Gastroesophageal sphincter (tissue), 3 donors: ENCODE measurements around the gene KREMEN1.

Experiments used
- CTCF ChIP-seq, 4 experiments: fragments of 200-600 bp in 2 of 4; fragments of 450-650 bp in 2 of 4; sonication (generic) in 1 of 4; IDR thresholded peaks; one replicate each; pipeline ENCODE4 v1.5.1; 2017 to 2019; ENCODE audit warnings: antibody characterized with exemption in 4 of 4, mild to moderate bottlenecking in 2 of 4, moderate library complexity in 2 of 4
- EP300 ChIP-seq: sonication (generic); formaldehyde crosslinking; IDR thresholded peaks from one replicate; pipeline ENCODE4 v1.6.1; 2017; ENCODE audit warnings: antibody characterized with exemption, mild to moderate bottlenecking
- POLR2A ChIP-seq, 2 donors: fragments of 450-650 bp; IDR thresholded peaks; one replicate each; pipeline ENCODE4 v1.6.1; 2017; ENCODE audit warnings: antibody characterized with exemption in 2 of 2, mild to moderate bottlenecking in 2 of 2, moderate library complexity in 1 of 2

GRCh38 chr22:29080106-29080975 is 7.5 kb downstream of the KREMEN1 start:
- no peak for TF ChIP-seq POLR2A (IDR thresholded peaks at IDR 0.05)
- TF ChIP-seq CTCF (IDR thresholded peaks at IDR 0.05): no peak
- no peak for TF ChIP-seq EP300
